ENCODE data around the gene GNG7.

GRCh38 chr19:2723345-2723715 lies 20.8 kb upstream of the GNG7 start:
- no peak for TF ChIP-seq CTCF (IDR thresholded peaks at IDR 0.05; ENCODE audit: low read depth, low read length, poor library complexity, severe bottlenecking)
- TF ChIP-seq EZH2phosphoT487 (IDR thresholded peaks at IDR 0.05; ENCODE audit: borderline replicate concordance, low read length) = no peak

Measured in DOHH2 (cell line).